ENCODE measurements around the gene INHBB.

The INHBB gene

DNA sequence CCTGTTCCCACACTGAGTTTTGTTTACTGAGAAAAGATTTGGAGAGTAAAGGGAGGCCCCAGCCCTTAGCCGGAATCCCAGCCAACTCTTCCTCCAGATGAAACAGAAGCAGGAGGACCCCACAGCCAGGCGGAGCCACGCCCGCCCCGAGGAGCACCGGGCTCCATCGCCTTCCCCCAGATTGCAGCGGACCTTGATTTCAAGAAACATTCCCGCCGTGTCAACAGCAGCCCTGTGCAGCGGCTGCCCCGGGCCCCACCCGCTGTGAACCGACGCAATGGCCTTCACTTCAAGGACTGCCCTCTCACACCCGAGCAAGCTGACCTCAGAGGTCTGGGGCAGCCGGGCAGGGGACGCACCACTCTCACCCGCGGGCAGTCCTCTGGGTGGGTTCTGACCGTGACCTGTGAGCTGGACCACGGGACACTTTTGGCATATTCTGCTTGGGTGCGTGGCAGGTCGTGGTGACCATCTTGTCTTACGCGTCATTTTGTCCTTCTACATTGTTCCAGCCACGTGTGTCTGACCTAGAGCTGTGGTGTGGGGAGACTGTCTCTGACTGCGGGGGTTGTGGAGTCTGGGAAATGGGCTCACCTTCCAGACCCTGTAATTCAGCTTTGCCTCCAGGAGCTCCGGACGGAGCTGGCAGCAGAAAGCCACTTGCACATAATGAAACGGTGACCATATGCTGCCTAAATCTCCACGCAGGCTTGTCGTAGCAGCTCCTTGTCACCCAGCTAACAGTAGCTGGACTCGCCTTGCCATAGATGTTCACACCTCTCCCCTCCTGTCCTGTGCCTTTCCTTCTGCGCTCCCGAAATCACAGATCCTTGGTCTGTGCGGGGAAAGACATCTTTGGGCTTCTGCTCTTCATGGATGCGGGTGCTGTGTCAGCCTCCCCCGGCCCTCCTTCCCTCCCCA lies 32.0 kb upstream of the INHBB start:
- H4K20me1 ChIP-seq (ENCODE audit: low read depth, low read length): no peaks in the 10 kb centered on the region
- TF ChIP-seq EZH2phosphoT487 (conservative IDR thresholded peaks at IDR 0.05; ENCODE audit: low read length): no peak
- TF ChIP-seq CTCF (IDR thresholded peaks at IDR 0.05; ENCODE audit: insufficient read depth, low read length, poor library complexity, severe bottlenecking): no peak
- no peak overlapping the region for H3K27ac ChIP-seq (ENCODE audit: low read depth, low read length)
- no peak overlapping the region for H3K9ac ChIP-seq (ENCODE audit: low read length)
- H3F3A ChIP-seq (ENCODE audit: insufficient read depth): peaks cover 14% of the 10 kb centered on the region; the same call in 1 of the 2 replicates
- H3K9me2 ChIP-seq (replicated peaks; ENCODE audit: insufficient read depth, low read length): no peaks in the 10 kb centered on the region
- no peak overlapping the region for H3K4me3 ChIP-seq (ENCODE audit: insufficient read depth, low read length, poor library complexity, severe bottlenecking)
- H3K9me3 ChIP-seq (ENCODE audit: insufficient read depth, low read length): no peaks in the 10 kb centered on the region
- H2AFZ ChIP-seq (ENCODE audit: low read depth, low read length, severe bottlenecking): no peak overlapping the region
- no peaks in the 10 kb centered on the region for H3K36me3 ChIP-seq (ENCODE audit: low read length)
- no peak overlapping the region for H3K4me2 ChIP-seq (ENCODE audit: low read depth, low read length, poor library complexity, severe bottlenecking)
- H3K79me2 ChIP-seq (ENCODE audit: insufficient read depth, low read length): no peaks in the 10 kb centered on the region
- no peaks in the 10 kb centered on the region for H3K27me3 ChIP-seq (ENCODE audit: low read length)

- no peak overlapping the region for H3K9ac ChIP-seq (ENCODE audit: low read length)
- no peaks in the 10 kb centered on the region for H4K20me1 ChIP-seq (ENCODE audit: low read depth, low read length)
- TF ChIP-seq EZH2phosphoT487 (conservative IDR thresholded peaks at IDR 0.05; ENCODE audit: low read length): no peak
- no peak for TF ChIP-seq CTCF (IDR thresholded peaks at IDR 0.05; ENCODE audit: insufficient read depth, low read length, poor library complexity, severe bottlenecking)
- H3K9me2 ChIP-seq (replicated peaks; ENCODE audit: insufficient read depth, low read length): no peaks in the 10 kb centered on the region
- no peaks in the 10 kb centered on the region for H3K36me3 ChIP-seq (ENCODE audit: low read length)
- no peak overlapping the region for H3K27ac ChIP-seq (ENCODE audit: low read depth, low read length)
- no peak overlapping the region for H3K4me3 ChIP-seq (ENCODE audit: insufficient read depth, low read length, poor library complexity, severe bottlenecking)
- H3K79me2 ChIP-seq (ENCODE audit: insufficient read depth, low read length): no peaks in the 10 kb centered on the region
- H3K27me3 ChIP-seq (ENCODE audit: low read length): no peaks in the 10 kb centered on the region
- no peak overlapping the region for H3K4me2 ChIP-seq (ENCODE audit: low read depth, low read length, poor library complexity, severe bottlenecking)
- no peak overlapping the region for H2AFZ ChIP-seq (ENCODE audit: low read depth, low read length, severe bottlenecking)
- peaks cover 7% of the 10 kb centered on the region; the same call in 1 of the 2 replicates for H3F3A ChIP-seq (ENCODE audit: insufficient read depth)
- no peaks in the 10 kb centered on the region for H3K9me3 ChIP-seq (ENCODE audit: insufficient read depth, low read length)
Observed at GRCh38 chr2:120314690-120315366, 31.1 kb upstream of the INHBB start.

- H3K9me3 ChIP-seq (ENCODE audit: insufficient read depth, low read length): no peaks in the 10 kb centered on the region
- no peak overlapping the region for H3K9ac ChIP-seq (ENCODE audit: low read length)
- no peak overlapping the region for H2AFZ ChIP-seq (ENCODE audit: low read depth, low read length, severe bottlenecking)
- H3K36me3 ChIP-seq (ENCODE audit: low read length): no peaks in the 10 kb centered on the region
- no peak overlapping the region for H3K4me2 ChIP-seq (ENCODE audit: low read depth, low read length, poor library complexity, severe bottlenecking)
- no peaks in the 10 kb centered on the region for H3K27me3 ChIP-seq (ENCODE audit: low read length)
- H3K4me3 ChIP-seq (ENCODE audit: insufficient read depth, low read length, poor library complexity, severe bottlenecking): no peak overlapping the region
- TF ChIP-seq EZH2phosphoT487 (conservative IDR thresholded peaks at IDR 0.05; ENCODE audit: low read length) (no peak), CTCF (IDR thresholded peaks at IDR 0.05; ENCODE audit: insufficient read depth, low read length, poor library complexity, severe bottlenecking) (no peak)
- H3K9me2 ChIP-seq (replicated peaks; ENCODE audit: insufficient read depth, low read length): no peaks in the 10 kb centered on the region
- H4K20me1 ChIP-seq (ENCODE audit: low read depth, low read length): no peaks in the 10 kb centered on the region
- 0 out of 2 replicates have a peak, but pooled peaks cover under 1% of the 10 kb centered on the region for H3F3A ChIP-seq (ENCODE audit: insufficient read depth)
- H3K79me2 ChIP-seq (ENCODE audit: insufficient read depth, low read length): no peaks in the 10 kb centered on the region
- no peak overlapping the region for H3K27ac ChIP-seq (ENCODE audit: low read depth, low read length)
Observed at GRCh38 chr2:120315367-120316033, 30.4 kb upstream of the INHBB start.

All from SU-DHL-6 (cell line).